ENCODE results near the gene TRAFD1. TPM values are rescaled to one million over a fixed set of nuclear protein-coding genes. Genes with fewer than 3 reads are reported as not detected.
"Not testable (repeated sequence)": the region's sequence is repeated elsewhere in the genome, so short reads cannot be mapped to it uniquely, and the experiment has no call there.

TRAFD1 gene
- polyA plus RNA-seq, 1 donor from 2014 or later: 75.6 TPM

GRCh38 chr12:112110787-112111662, 14.3 kb upstream of the TRAFD1 start:
- not testable (repeated sequence) for H3K9me3 ChIP-seq (ENCODE audit: low read length); H4K20me1 ChIP-seq (ENCODE audit: insufficient read depth); H3F3A ChIP-seq (ENCODE audit: insufficient read depth, low read length, poor library complexity, severe bottlenecking); H3K36me3 ChIP-seq (ENCODE audit: insufficient read depth, low read length); H3K4me2 ChIP-seq (ENCODE audit: low read length); H3K27me3 ChIP-seq (ENCODE audit: insufficient read depth, low read depth, low read length); H3K27ac ChIP-seq (ENCODE audit: low read length); H3K4me3 ChIP-seq (ENCODE audit: low read length); H2AFZ ChIP-seq (ENCODE audit: low read depth, low read length); H3K9ac ChIP-seq (ENCODE audit: low read length); H3K9me2 ChIP-seq (ENCODE audit: insufficient read depth, low read length)
- H3K79me2 ChIP-seq (replicated peaks; ENCODE audit: insufficient read depth, low read length): peaks cover 27% of the 10 kb centered on the region

- H3K9ac ChIP-seq (ENCODE audit: low read length): no peak overlapping the region
- H3K4me2 ChIP-seq (ENCODE audit: low read length): no peak overlapping the region
- no peak overlapping the region for H3K27ac ChIP-seq (ENCODE audit: low read length)
- TF ChIP-seq SMC3 (conservative IDR thresholded peaks at IDR 0.05; ENCODE audit: poor library complexity) (no peak), CTCF (IDR thresholded peaks at IDR 0.05; ENCODE audit: poor library complexity, severe bottlenecking) (no peak), MXI1 (conservative IDR thresholded peaks at IDR 0.05; ENCODE audit: poor library complexity, severe bottlenecking) (no peak), TAF1 (IDR thresholded peaks at IDR 0.05; ENCODE audit: low read depth) (no peak), POLR2AphosphoS5 (IDR thresholded peaks at IDR 0.05) (no peak), EP300 (conservative IDR thresholded peaks at IDR 0.05; ENCODE audit: poor library complexity, severe bottlenecking) (no peak), RAD21 (conservative IDR thresholded peaks at IDR 0.05) (no peak), REST (IDR thresholded peaks at IDR 0.05; ENCODE audit: borderline replicate concordance) (no peak), EZH2 (IDR thresholded peaks at IDR 0.05; ENCODE audit: borderline replicate concordance, insufficient read depth, low read length, poor library complexity, severe bottlenecking) (no peak)
- no peaks in the 10 kb centered on the region for H3K9me3 ChIP-seq (ENCODE audit: low read length)
- H3K79me2 ChIP-seq (replicated peaks; ENCODE audit: insufficient read depth, low read length): peaks cover 18% of the 10 kb centered on the region
- H3K4me3 ChIP-seq (ENCODE audit: low read length): no peak overlapping the region
- H3K27me3 ChIP-seq (ENCODE audit: insufficient read depth, low read depth, low read length): no peaks in the 10 kb centered on the region
- no peaks in the 10 kb centered on the region for H3K36me3 ChIP-seq (ENCODE audit: insufficient read depth, low read length)
- H2AFZ ChIP-seq (ENCODE audit: low read depth, low read length): no peak overlapping the region
- H3K9me2 ChIP-seq (ENCODE audit: insufficient read depth, low read length): no peaks in the 10 kb centered on the region
- H3F3A ChIP-seq (ENCODE audit: insufficient read depth, low read length, poor library complexity, severe bottlenecking): no peaks in the 10 kb centered on the region
- no peaks in the 10 kb centered on the region for H4K20me1 ChIP-seq (ENCODE audit: insufficient read depth)
Measured at GRCh38 chr12:112111931-112112330, 13.4 kb upstream of the TRAFD1 start.
